HepG2 (cell line): Measurements from ENCODE around the gene RAB3A.

Experiments used
- EZH2 ChIP-seq: conservative IDR thresholded peaks from 2 replicates; pipeline ENCODE4 v1.6.1; 2012; ENCODE audit warnings: mild to moderate bottlenecking, low read depth, low read length, moderate library complexity
- GABPA ChIP-seq, 2 experiments: IDR thresholded peaks; 2 replicates each; pipeline ENCODE4 v1.6.1; 2011 to 2016; ENCODE audit warnings: low read depth in 2 of 2, low read length in 1 of 2, missing biosample characterization in 1 of 2, missing genetic modification characterization in 1 of 2
- POLR2A ChIP-seq, 2 experiments: IDR thresholded peaks; 2 replicates each; pipeline ENCODE4 v1.6.1; 2011; ENCODE audit warnings: low read depth in 2 of 2, low read length in 2 of 2, mild to moderate bottlenecking in 1 of 2, moderate library complexity in 1 of 2; ENCODE audit not compliant: insufficient read depth in 1 of 2
- RFX5 ChIP-seq: IDR thresholded peaks from 2 replicates; pipeline ENCODE4 v1.6.1; 2011; ENCODE audit warnings: low read depth, low read length, improper control_type of control experiment
- ZFP41 ChIP-seq: sonication (generic); formaldehyde crosslinking; IDR thresholded peaks from 2 replicates; pipeline ENCODE4 v1.4.0; 2020; ENCODE audit warnings: mild to moderate bottlenecking, missing genetic modification reagents, borderline replicate concordance
- ZNF224 ChIP-seq: sonication (generic); formaldehyde crosslinking; IDR thresholded peaks from 2 replicates; pipeline ENCODE4 v1.5.0; 2020; ENCODE audit warnings: mild to moderate bottlenecking, missing genetic modification reagents
- ZNF333 ChIP-seq: sonication (generic); formaldehyde crosslinking; IDR thresholded peaks from 2 replicates; pipeline ENCODE4 v1.4.0; 2020; ENCODE audit warnings: mild to moderate bottlenecking, missing genetic modification reagents, borderline replicate concordance
- ZNF34 ChIP-seq: sonication (generic); formaldehyde crosslinking; IDR thresholded peaks from 2 replicates; pipeline ENCODE4 v1.4.0; 2020; ENCODE audit warnings: mild to moderate bottlenecking, missing genetic modification reagents, borderline replicate concordance
- TF ChIP-seq, protein P1 (sequence below): sonication (generic); formaldehyde crosslinking; IDR thresholded peaks from 2 replicates; pipeline ENCODE4 v1.5.0; 2020; ENCODE audit warnings: mild to moderate bottlenecking, missing genetic modification reagents, moderate library complexity
- TF ChIP-seq, protein P2 (sequence below): sonication (generic); formaldehyde crosslinking; IDR thresholded peaks from 2 replicates; pipeline ENCODE4 v1.4.0; 2020; ENCODE audit warnings: mild to moderate bottlenecking, missing genetic modification reagents

DNA sequence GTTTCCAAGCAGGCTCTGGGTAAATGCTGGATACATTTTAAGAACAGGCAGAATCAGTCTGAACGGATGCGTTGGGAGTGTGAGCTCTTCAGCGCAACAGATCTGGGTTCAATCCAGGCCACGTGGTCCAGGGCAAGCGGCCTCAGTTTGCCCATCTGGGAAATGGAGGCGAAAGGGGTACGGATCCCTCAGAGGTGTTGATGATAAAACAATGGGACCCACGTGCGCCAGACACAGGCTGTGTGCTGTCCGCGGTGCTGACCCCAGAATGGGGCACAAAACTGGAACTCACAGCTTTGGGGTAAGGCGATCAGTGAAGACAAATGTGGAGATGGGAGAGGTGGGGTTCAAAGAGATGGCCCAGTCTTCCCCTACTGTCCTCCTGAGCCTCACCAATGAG is 35.5 kb upstream of the RAB3A start:
- TF ChIP-seq ZFP41 (CRISPR knock-in tag) = no peak
- no peak for TF ChIP-seq RFX5
- no peak for TF ChIP-seq GABPA (IDR thresholded peaks at IDR 0.05; ENCODE audit: low read depth, low read length)
- TF ChIP-seq GABPA (CRISPR knock-in tag; IDR thresholded peaks at IDR 0.05; ENCODE audit: low read depth) = no peak
- TF ChIP-seq, protein P1, sequence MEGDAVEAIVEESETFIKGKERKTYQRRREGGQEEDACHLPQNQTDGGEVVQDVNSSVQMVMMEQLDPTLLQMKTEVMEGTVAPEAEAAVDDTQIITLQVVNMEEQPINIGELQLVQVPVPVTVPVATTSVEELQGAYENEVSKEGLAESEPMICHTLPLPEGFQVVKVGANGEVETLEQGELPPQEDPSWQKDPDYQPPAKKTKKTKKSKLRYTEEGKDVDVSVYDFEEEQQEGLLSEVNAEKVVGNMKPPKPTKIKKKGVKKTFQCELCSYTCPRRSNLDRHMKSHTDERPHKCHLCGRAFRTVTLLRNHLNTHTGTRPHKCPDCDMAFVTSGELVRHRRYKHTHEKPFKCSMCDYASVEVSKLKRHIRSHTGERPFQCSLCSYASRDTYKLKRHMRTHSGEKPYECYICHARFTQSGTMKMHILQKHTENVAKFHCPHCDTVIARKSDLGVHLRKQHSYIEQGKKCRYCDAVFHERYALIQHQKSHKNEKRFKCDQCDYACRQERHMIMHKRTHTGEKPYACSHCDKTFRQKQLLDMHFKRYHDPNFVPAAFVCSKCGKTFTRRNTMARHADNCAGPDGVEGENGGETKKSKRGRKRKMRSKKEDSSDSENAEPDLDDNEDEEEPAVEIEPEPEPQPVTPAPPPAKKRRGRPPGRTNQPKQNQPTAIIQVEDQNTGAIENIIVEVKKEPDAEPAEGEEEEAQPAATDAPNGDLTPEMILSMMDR (CRISPR knock-in tag) = no peak
- no peak for TF ChIP-seq ZNF224 (CRISPR knock-in tag)
- no peak for TF ChIP-seq ZNF34 (CRISPR knock-in tag)
- TF ChIP-seq, protein P2, sequence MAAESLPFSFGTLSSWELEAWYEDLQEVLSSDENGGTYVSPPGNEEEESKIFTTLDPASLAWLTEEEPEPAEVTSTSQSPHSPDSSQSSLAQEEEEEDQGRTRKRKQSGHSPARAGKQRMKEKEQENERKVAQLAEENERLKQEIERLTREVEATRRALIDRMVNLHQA (CRISPR knock-in tag) = no peak
- no peak for TF ChIP-seq POLR2A (IDR thresholded peaks at IDR 0.05; ENCODE audit: insufficient read depth in 1 of 2, low read depth in 2 of 2, low read length in 2 of 2)
- TF ChIP-seq EZH2 = no peak
- TF ChIP-seq ZNF333 (CRISPR knock-in tag) = no peak
